SW 1271 (cell line): Measurements from ENCODE around the gene AKT2.
A peak's percentile ranks its signal among the peaks of the same experiment; 100 is the strongest.

Source experiments
- DNase-seq, 2 experiments: peaks; one replicate each; lab custom pipeline; 2025; lab: John Stamatoyannopoulos, UW

Gene AKT2

DNA sequence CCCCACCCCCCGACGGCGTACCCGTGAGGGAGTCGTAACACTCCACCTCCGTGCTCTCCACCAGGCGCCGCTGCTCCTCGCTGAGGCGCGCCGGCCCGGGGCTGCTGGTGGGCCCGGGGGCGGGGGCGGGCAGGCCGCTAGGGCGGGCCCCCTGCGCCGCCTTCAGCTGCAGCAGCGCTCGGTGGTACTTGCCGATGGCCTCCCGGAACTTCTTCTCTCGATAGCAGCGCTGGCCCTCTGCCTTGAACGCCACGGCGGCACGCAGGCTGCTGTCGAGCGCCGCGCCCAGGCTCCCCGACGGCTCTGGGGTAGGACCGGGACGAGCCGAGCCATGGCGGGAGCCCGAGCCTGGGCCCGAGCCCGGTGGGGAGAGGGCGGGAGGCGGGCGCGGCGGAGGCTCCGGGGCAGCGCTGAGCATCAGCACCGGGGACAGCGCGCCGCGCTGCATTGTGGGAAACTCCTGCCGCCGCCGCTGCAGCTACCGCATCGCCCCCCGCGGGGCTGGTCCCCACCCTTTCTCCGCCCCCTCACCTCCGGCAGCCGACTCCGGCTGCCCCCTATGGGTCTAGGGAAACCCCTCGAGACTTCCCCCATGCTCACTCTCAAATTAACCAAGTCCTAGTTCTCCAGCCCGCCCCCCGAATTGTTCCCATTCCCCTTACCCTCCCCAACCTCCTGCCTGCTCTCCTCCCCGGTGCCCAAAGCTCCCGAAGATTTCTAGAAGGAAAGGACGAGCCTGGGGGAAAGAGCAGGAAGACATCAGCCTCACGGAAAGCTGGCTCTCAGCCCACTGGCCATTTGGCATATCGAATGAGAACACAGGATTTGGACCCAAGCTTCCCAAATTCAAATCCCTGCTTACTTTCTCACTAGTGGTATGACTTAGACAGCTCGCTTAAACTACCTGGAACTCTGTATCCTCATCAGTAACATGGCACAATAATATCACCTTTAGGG lies 66.9 kb downstream of the AKT2 start, which contains the start of gene TTC9B:
TSS of gene TTC9B (minus strand) at position 451 of the 957 bp plus-strand sequence. CDS start at position 448, 3 bp downstream.
- DNase-seq = no peak

DNA sequence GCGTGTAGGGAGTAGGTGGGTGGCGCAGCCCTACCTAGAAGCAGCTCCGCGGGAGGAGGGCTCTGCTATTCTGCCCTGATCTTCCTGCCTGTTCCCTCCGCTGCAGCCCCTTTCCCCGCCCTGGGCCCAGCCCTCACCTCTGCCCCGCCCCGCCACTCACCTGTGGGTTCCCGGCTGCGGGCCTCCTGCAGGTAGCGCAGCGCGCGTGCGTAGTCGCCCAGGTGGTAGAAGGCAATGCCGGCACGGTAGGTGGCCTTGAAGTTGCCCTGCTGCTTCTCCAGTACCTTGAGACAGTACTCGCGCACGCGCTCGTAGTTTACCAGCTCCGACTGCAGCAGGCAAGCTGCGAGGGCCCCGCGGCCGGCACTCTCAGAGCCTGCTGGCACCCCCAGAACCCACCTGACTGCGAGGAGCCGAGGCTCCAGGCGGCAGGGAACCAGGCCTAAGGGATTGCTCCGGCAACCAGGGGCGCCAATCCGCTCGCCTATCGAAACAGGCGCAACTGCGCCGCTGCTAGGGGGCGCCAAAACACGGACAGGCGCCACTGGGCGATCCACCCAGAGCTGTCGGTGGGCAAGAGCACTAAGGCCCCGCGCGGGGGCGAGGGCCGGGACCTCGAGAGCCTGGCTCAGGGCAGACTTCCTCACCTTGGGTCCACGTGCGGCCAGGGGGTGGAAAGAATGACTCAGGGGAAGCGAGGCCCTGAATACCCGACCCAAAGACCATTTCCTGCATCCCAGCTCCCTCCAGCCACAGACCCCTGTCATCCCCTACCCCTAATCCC lies 67.9 kb downstream of the AKT2 start:
- no peak for DNase-seq

DNA sequence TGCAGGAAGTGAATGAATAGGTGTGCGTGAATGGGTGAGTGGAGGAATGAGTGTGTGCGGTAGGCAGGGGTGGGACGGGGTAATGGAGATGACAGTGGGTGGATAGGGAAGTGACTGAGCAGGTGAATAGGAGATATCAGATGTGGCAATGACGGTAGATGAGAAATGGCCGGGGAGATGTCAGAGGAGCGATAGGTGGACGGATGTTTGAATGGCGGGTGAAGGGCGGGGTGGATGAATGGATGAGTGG lies 68.4 kb downstream of the AKT2 start:
- no peak for DNase-seq

GRCh38 chr19:40216013-40216776 lies 69.0 kb downstream of the AKT2 start:
- no peak for DNase-seq

GRCh38 chr19:40214936-40215335 lies 70.2 kb downstream of the AKT2 start:
- no peak for DNase-seq

GRCh38 chr19:40213882-40214570 lies 71.1 kb downstream of the AKT2 start:
- DNase-seq = no peak

- no peak for DNase-seq
Measured at GRCh38 chr19:40213251-40213829, 71.8 kb downstream of the AKT2 start.

DNA sequence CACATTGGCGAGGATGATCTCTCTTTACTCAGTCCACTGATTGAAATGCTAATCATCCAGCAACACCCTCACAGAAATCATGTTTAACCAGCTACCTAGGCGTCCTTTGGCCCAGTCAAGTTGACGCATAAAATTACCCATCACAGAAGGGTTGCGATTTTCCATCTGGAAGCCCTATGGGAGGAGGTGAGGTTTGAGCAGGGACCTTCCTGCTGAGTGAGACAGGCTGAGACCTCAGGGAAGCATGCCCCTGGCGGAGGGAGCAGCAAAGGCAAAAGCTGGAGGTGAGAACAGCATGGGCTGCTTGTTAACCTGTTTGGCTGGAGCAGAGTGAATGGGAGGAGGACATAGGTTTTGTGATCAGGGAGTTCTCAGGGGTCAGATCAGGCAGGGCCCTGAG lies 74.3 kb downstream of the AKT2 start:
- no peak for DNase-seq

- DNase-seq = no peak
Measured at GRCh38 chr19:40208602-40209001, 76.5 kb downstream of the AKT2 start.

DNA sequence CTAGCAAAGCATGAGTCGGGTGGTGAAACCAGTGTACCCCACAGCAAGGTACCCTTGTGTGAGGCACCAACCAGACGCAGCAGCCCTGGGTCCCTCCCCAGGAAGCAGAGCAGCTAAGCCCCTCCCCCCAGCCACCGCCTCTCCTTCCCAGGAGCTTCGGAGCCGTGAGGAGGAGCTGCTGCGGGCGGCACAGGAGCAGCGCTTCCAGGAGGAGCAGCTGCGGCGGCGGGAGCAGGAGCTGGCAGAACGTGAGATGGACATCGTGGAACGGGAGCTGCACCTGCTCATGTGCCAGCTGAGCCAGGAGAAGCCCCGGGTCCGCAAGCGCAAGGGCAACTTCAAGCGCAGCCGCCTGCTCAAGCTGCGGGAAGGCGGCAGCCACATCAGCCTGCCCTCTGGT lies 79.4 kb downstream of the AKT2 start:
- no peak for DNase-seq

DNA sequence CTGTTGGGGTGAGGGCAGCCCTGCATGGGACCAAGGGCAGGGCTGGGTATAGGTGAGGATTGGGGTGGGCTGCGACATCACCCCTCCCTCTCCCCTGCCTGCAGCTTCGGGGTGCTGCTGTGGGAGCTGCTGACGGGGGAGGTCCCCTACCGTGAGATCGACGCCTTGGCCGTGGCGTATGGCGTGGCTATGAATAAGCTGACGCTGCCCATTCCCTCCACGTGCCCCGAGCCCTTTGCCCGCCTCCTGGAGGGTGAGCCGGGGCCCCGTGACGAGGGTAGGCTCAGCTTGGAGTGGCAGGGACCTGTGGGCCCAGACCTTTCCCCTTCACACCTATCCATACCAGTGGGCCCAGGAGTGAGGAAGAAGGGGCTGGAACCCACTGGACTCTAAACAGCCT lies 80.8 kb downstream of the AKT2 start:
- no peak for DNase-seq

DNA sequence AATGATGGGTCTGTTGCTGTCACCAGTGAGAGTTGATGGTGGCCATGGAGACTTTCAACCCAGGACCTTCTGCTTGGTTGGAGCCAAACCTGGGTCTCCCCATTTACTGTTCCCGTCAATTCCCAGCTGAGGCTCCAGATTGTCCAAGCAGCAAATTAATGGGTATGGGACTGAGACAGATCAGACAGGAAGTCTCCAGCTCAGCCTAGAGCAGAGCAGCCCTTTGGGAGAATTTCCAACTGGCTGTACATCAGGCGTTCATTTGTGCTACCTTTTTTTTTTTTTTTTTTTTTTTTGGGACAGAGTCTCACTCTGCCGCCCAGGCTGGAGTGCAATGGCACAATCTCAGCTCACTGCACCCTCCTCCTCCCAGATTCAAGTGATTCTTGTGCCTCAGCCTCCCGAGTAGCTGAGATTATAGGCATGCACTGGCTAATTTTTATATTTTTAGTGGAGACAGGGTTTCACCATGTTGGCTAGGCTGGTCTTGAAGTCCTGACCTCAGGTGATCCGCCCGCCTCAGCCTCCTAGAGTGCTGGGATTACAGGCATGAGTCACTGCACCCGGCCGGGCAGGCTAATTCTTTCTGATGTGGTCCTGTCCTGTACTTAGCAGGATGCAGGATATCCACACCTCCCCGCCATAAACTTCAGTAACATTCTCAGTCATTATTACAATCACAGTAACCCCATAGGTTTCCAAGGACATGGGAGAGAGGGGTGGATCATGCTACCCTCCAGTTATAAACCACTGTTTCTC lies 84.6 kb downstream of the AKT2 start:
- no peak for DNase-seq

DNA sequence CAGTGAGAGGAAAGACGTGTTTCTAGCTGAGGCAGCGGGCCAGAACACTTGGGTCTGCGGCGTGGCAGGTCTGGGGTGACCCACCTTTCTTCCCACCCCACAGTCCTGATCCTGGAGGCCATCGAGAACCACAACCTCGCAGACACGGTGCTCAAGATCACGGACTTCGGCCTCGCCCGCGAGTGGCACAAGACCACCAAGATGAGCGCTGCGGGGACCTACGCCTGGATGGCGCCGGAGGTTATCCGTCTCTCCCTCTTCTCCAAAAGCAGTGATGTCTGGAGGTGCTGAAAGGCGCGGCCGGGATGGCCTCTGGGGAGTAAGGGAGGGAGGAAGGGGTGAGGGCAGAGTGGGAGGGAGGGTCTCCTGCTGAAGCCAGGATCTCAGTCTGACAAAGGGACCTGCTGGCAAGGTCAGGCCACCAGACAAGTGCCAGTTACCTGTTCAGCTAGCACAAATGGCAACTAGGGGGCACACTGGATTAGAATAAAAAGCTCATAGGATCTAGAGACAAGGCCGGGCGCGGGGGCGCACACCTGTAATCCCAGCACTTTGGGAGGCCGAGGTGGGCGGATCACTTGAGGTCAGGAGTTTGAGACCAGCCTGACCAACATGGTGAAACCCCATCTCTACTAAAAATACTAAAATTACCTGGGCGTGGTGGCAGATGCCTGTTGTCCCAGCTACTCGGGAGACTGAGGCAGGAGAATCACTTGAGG lies 86.7 kb downstream of the AKT2 start:
- no peak for DNase-seq

GRCh38 chr19:40193587-40193849 lies 91.6 kb downstream of the AKT2 start:
- no peak for DNase-seq

DNA sequence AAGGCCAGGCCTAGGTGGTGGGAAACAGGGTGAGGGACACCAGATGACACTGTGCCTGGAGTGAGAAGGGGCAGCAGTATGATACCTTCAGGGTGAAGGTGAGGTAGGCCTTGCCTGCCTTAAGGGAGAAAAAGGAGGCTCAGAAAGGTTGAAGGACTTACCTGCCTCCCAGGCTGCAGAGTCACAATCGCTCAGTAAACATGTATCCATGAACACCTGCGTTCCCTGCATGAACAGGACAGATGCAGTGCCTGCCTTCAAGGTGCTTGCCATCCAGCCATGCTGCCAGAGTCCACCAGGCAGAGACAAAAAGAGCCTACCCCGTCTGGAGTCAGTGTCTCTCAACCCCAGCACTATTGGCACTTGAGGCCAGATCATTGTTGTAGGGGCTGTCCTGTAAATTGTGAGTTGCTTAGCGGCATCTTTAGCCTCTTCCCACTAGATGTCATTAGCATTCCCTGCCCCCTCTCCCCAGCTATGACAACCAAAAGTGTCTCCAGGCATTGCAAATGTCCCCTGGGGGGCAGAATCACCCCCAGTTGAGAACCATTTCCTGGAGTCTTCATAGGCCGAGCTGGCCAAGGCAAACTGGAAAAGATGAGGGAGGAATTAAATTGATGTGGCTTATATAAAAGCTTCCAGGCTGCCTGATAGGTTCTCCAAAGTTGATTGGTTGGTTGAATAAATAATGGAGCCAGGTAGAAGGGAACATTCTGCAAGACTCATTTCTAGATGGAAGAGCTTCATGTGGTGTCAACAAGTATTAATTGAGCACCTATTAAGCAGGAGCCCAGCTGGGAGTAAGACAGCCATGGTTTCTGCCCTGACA lies 92.2 kb downstream of the AKT2 start:
- no peak for DNase-seq

GRCh38 chr19:40191836-40192646 lies 93.1 kb downstream of the AKT2 start:
- DNase-seq = peak; percentile 1 to 4

DNA sequence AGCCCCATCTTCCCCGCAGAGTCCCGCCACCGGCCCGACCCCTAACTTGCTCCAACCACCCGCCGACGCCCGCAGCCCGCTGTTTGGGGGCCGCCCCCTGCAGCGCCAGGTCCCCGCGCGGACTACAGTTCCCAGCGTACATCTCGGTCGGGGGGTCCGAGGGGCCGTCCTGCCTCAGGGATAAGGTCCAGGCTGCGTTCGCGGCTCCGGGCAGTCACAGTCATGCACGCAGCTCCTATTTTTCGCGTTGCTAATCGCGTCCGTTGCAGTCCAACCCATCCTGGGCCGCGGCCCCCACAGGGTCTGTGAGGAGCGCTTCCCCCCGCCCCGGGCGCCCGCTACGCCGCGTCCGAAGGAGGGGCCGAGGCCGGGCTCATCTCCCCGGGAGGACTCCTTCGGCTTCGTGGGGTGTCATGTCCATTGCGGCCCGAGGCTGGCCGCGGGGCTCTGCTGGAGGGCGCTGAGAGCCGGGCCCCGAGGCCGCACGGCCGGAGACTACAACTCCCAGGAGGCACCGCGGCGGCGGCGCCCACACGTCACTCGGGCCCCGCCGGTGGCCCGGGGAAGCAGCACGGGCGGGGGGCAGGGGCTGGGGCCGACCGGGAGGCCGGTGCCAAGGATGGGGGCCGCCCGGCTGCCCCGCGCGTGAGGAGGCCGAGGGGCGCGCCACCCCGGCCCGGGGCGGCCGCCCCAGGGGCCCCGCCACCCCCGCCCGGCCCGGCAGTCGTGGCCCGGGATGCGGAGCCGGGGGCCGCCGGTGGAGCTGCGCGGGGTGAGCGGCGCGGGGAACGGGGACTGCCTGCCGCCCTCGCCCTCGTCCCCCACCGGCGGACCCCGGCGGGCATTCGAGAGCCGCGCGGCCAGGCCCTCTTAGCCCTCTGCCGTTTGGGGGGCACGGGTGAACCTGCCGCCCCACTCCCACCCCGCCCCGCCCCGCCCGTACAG lies 94.0 kb downstream of the AKT2 start, which contains the start of gene MAP3K10:
TSS of gene MAP3K10 (plus strand) at position 536 of the 945 bp plus-strand sequence. CDS start 606 bp downstream, outside the sequence.
- peak; percentile 25 to 41 for DNase-seq
